22Rv1 (cell line): ENCODE results near the gene VPS41.

ENCODE experiments used
- H3K27ac ChIP-seq: fragments of 450-650 bp; 2 replicates; pipeline ENCODE4 v1.5.1; 2017
- ZFX ChIP-seq: fragments of 450-650 bp; IDR thresholded peaks from 2 replicates; pipeline ENCODE4 v1.6.1; 2017; ENCODE audit warnings: antibody characterized with exemption, borderline replicate concordance
- TF ChIP-seq, protein P1 (sequence below): fragments of 450-650 bp; IDR thresholded peaks from 2 replicates; pipeline ENCODE4 v1.5.1; 2017; ENCODE audit warnings: mild to moderate bottlenecking

The VPS41 gene

DNA sequence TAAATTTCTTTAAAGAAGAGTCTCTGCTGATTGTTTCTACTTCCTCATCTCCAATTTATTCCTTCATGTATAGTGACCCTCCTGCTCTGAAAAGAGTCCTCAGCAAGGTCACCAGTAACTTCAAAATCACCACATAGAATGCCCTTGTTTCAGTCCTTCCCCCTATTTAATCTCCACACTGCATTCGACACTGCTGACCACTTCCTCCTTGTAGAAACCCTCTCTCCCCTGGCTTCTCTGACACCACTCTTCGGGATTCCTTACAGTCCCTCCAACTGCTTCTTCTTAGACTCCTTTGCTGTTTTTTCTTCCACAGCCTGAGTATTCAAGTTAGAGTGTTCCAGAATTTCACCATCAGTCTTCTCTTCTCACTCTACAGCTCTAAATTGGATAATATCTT, 89.5 kb downstream of the VPS41 start:
- H3K27ac ChIP-seq: no peak overlapping the region
- TF ChIP-seq, protein P1, sequence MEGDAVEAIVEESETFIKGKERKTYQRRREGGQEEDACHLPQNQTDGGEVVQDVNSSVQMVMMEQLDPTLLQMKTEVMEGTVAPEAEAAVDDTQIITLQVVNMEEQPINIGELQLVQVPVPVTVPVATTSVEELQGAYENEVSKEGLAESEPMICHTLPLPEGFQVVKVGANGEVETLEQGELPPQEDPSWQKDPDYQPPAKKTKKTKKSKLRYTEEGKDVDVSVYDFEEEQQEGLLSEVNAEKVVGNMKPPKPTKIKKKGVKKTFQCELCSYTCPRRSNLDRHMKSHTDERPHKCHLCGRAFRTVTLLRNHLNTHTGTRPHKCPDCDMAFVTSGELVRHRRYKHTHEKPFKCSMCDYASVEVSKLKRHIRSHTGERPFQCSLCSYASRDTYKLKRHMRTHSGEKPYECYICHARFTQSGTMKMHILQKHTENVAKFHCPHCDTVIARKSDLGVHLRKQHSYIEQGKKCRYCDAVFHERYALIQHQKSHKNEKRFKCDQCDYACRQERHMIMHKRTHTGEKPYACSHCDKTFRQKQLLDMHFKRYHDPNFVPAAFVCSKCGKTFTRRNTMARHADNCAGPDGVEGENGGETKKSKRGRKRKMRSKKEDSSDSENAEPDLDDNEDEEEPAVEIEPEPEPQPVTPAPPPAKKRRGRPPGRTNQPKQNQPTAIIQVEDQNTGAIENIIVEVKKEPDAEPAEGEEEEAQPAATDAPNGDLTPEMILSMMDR: no peak
- no peak for TF ChIP-seq ZFX

DNA sequence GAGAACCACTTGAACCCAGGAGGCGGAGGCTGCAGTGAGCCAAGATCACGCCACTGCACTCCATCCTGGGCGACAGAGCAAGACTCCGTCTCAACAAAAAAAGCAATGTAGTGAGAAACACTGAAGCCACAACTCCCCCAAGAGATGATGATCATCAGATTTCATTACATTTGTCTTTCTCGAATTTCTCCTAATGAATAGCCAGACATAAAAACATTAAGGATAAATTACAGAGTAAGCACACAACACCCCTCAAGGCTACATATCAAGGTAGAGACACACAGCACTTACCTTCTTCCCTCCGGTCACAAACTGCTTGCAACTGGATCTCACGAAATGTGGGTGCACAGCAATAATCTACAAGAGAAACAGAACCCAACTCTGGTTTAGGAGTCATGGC, 91.5 kb downstream of the VPS41 start:
- H3K27ac ChIP-seq: no peak overlapping the region
- TF ChIP-seq, protein P1: no peak
- no peak for TF ChIP-seq ZFX

DNA sequence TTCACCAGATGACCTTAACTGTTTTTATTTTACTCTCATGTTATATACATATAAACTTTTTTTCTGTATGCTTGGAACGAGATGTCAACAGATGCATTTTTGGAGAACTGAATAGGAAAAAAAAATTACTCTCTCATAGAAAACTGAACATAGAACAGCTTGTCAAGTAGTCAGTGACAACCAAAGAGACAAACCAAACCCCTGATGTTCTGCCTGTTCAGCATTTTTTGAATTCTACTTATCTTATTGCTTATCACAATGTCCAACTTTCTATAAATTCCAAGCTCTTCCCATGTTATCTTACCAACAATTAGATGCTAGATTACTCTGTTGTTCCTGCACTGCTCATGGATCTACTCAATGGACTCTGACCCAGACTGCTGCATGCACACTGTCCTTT, 95.2 kb downstream of the VPS41 start:
- H3K27ac ChIP-seq: no peak overlapping the region
- no peak for TF ChIP-seq ZFX
- TF ChIP-seq, protein P1: no peak

DNA sequence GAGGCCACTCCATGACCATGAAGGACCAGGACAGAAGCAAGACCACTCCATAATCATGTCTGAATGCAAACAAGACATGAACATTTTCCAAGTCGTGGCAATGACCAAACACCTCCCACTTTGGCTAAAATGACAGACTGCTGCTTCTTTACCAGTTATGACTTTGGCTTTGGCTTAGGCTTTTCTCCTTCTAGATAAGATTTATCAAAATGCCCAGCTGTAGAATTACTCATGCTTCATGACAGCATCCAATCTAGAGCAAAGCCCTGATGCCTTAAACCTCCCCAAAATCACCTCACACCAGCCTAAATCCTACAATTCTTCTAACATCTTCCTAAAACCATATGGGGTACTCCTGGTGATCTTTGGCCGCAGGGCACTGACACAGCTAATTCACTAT, 102.1 kb downstream of the VPS41 start:
- TF ChIP-seq, protein P1: no peak
- TF ChIP-seq ZFX: no peak
- no peak overlapping the region for H3K27ac ChIP-seq

DNA sequence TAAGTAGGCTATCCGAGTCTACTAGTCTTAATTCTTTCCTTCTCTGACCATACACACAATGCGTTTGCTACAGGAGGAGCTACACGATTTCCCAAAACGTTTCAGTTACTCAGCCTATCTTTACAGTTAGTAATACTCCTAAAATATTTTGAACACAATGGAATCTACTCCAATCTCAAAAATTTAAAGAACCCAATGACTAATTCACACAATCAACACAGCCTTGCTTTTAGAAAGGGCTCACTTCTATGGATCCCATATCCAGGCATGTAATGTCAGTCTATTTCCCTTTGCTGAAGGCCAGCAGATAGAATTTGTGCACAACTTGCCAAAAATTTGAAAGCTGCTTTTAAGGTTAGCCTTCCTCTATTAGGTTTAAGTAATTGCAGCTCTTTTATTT, 107.2 kb downstream of the VPS41 start:
- TF ChIP-seq, protein P1: no peak

DNA sequence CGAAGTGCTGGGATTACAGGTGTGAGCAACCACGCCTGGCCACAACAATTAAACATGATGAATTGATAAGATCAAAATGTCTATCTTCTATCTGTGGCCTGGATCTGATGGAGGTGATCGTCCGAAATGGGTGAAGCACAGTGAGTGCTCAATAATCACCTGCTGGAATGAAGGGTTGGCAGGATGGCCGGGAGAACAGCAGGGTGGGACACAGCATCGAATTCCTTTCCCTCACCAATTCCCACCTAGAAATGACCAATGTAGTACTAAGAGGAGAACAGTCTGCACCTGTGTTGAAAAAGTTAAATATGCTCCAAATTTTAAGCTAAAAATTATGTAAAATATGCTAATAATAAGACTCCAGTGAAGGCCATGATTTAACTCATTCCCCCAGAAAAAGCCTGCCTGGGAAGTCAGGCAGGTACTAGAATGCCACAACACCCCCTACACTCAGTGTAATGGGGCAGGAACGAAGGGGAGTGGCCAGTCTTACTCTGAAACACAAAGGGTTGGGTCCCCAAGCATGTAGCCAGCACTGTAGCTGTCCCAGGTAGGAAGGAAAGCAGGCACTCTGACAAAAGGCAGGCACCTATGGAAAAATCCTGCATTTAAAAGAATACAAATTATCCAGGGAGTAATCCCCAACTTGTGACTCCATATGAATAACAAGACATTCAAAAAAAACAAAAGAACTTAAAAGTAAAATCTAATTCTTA, 110.3 kb downstream of the VPS41 start:
- H3K27ac ChIP-seq: no peak overlapping the region
- TF ChIP-seq, protein P1: no peak
- no peak for TF ChIP-seq ZFX

More for the DNA sequence above, 107.2 kb downstream of the VPS41 start:
- H3K27ac ChIP-seq: no peak overlapping the region

DNA sequence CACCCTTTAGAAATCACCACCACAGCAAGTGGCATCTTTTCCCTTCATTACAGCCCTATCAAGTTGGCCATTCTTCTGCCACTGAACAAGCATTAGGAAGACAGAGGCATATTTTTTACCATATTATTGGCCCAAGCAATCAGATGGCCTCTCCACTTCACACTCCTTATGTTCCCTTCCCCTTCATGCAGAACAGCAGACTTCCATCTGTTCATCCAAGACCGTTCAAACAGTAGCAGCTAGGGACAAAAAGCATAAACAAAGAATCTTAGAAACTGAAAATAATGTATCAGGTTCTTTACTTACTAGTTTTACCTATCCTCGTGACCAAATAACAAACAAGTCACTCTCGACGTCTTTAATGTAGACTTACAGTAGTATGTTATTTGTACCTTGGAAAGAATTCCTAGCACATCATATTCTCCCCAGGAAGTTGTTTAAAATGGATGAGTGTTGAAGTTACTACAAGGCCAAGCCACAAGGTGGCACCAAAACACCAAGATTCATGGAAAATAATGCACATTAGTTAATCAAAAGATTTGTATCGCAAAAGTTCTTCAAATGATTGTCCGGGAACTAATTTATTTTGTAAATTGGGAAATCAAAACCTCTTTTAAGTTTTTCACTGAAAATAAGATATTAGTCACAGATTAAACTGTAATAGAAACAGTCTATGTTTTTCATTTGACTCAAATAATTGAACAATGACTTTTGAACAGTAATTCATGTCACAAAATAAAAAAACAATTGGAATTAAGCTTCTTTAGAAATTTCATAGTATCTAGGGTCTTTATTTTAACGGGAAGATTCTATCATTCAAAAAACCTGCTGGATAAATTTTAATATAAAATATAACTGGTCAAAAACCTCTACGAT, 112.1 kb downstream of the VPS41 start:
- no peak overlapping the region for H3K27ac ChIP-seq
- TF ChIP-seq, protein P1: peak; percentile 90
- TF ChIP-seq ZFX: no peak
